Stomach (tissue), 9 donors: ENCODE measurements around the gene UBE2G1. TPM values are rescaled to one million over a fixed set of nuclear protein-coding genes. Genes with fewer than 3 reads are reported as not detected.

Experiments used
- DNase-seq, 2 donors: peaks; one replicate each; pipeline versions ENCODE4 v3.0.0 to v3.0.0-alpha.2; 2013 to 2019
- H3K27ac ChIP-seq, 5 donors: fragments of 200-600 bp in 4 of 5; sonication (generic) in 4 of 5; one replicate each; pipeline ENCODE4 v1.5.1; 2013 to 2019; ENCODE audit warnings: mild to moderate bottlenecking in 1 of 5, moderate library complexity in 1 of 5
- H3K27me3 ChIP-seq, 3 donors: fragments of 200-600 bp; sonication (generic); one replicate each; pipeline ENCODE4 v1.5.1; 2017 to 2019; ENCODE audit warnings: mixed run types in 1 of 3
- H3K36me3 ChIP-seq, 4 donors: fragments of 200-600 bp; sonication (generic); 1 replicate in 3 of 4; 2 replicates in 1 of 4; pipeline ENCODE4 v1.5.1; 2016 to 2019
- H3K4me1 ChIP-seq, 4 donors: fragments of 200-600 bp; sonication (generic); one replicate each; pipeline ENCODE4 v1.5.1; 2016 to 2019
- H3K4me3 ChIP-seq, 4 donors: fragments of 200-600 bp; sonication (generic) in 3 of 4; one replicate each; pipeline ENCODE4 v1.5.1; 2016 to 2019; ENCODE audit warnings: mild to moderate bottlenecking in 1 of 4
- H3K9me3 ChIP-seq, 4 donors: fragments of 200-600 bp; sonication (generic); one replicate each; pipeline ENCODE4 v1.5.1; 2016 to 2019
- CTCF ChIP-seq, 7 experiments: fragments of 450-650 bp in 4 of 7; fragments of 200-600 bp in 3 of 7; sonication (generic) in 3 of 7; IDR thresholded peaks; one replicate each; pipeline ENCODE4 v1.5.1; 2016 to 2019; ENCODE audit warnings: antibody characterized with exemption in 7 of 7, control low read depth in 2 of 7, mild to moderate bottlenecking in 1 of 7
- EP300 ChIP-seq: sonication (generic); formaldehyde crosslinking; IDR thresholded peaks from one replicate; pipeline ENCODE4 v1.6.1; 2017; ENCODE audit warnings: antibody characterized with exemption
- POLR2A ChIP-seq, 4 donors: fragments of 450-650 bp; IDR thresholded peaks; one replicate each; pipeline ENCODE4 v1.6.1; 2016; ENCODE audit warnings: antibody characterized with exemption in 4 of 4, control low read depth in 2 of 4, mild to moderate bottlenecking in 1 of 4, moderate library complexity in 1 of 4
- POLR2AphosphoS5 ChIP-seq, 3 donors: sonication (generic); formaldehyde crosslinking; IDR thresholded peaks; one replicate each; pipeline ENCODE4 v1.6.1; 2016; ENCODE audit warnings: antibody characterized with exemption in 3 of 3
- WGBS, 5 donors: extraction: QIAGEN DNeasy Blood & Tissue Kit in 3 of 5; methylation state at CpG; one replicate each; pipeline versions ENCODE4 v1.1.5 to v1.1.7; 2013 to 2018; 5-methylcytosine and 5-hydroxymethylcytosine counted together
- intact Hi-C: fragments of 100-400 bp; cut with DNase I; formaldehyde crosslinking; loops from one replicate; pipeline ENCODE4 v1.15.1; 2023; ENCODE audit warnings: low total_unique reads
- polyA plus RNA-seq, 3 donors: library from polyadenylated mRNA; stranded (reverse); fragments of 200-250 nt; gene quantifications; one replicate each; pipeline ENCODE4 v1.2.3, GENCODE V29; 2013
- total RNA-seq, 5 donors: library from RNA; depleted of rRNA; stranded (reverse); fragments of >200 nt; gene quantifications; one replicate each; pipeline versions ENCODE4 v1.1.0 to v1.2.3, GENCODE V29; 2014 to 2016
- donor health status: healthy with polysubstance abuse.
- donor health status: Bipolar disorder and iron deficiency.
- donor health status: healthy.

Gene UBE2G1
- total and polyA plus RNA-seq, 8 donors: 14.0 to 91.0 (median 38.2) TPM

GRCh38 chr17:4364622-4365041 lies 1.8 kb downstream of the UBE2G1 start:
- Histone ChIP-seq H3K4me1 (peaks cover 26 to 61% (median 46%) of the 10 kb centered on the region in 4 donors), H3K27me3 (no peaks in the 10 kb centered on the region), H3K27ac (peak overlapping the region in 4 of 5 donors; percentile 96 to 99 (median 98)), H3K4me3 (peak overlapping the region; percentile 67 to 99 (median 82)), H3K9me3 (no peaks in the 10 kb centered on the region), H3K36me3 (peaks cover 0 to 8% (median 3%) of the 10 kb centered on the region in 4 donors)
- 63 to 70% (median 64%) methylated on average over 18 of the region's 18 CpGs for WGBS, 5 donors
- intact Hi-C loops: no loop called here
- no peak for TF ChIP-seq EP300
- TF ChIP-seq CTCF (IDR thresholded peaks at IDR 0.05): no peak
- no peak for TF ChIP-seq POLR2AphosphoS5 (IDR thresholded peaks at IDR 0.05)
- TF ChIP-seq POLR2A (IDR thresholded peaks at IDR 0.05): no peak
- no peak for DNase-seq

- Histone ChIP-seq H3K36me3 (peaks cover 0 to 8% (median 3%) of the 10 kb centered on the region in 4 donors), H3K4me3 (no peak overlapping the region), H3K27ac (peak overlapping the region in 1 of 5 donors; percentile 59), H3K9me3 (no peaks in the 10 kb centered on the region), H3K4me1 (peaks cover 34 to 82% (median 61%) of the 10 kb centered on the region in 4 donors), H3K27me3 (no peaks in the 10 kb centered on the region)
- WGBS, 5 donors: 49 to 60% (median 54%) methylated on average over 4 of the region's 4 CpGs
- no peak for TF ChIP-seq EP300
- peak in 1 of 2 donors; percentile 37 for DNase-seq
- intact Hi-C loops: no loop called here
Observed at GRCh38 chr17:4362141-4362540, 4.3 kb downstream of the UBE2G1 start.

GRCh38 chr17:4358154-4358553 lies 8.3 kb downstream of the UBE2G1 start:
- H3K27ac ChIP-seq: no peak overlapping the region
- H3K36me3 ChIP-seq: peaks cover 0 to 8% (median 3%) of the 10 kb centered on the region in 4 donors
- H3K9me3 ChIP-seq: no peaks in the 10 kb centered on the region
- H3K4me1 ChIP-seq: peaks cover 24 to 94% (median 62%) of the 10 kb centered on the region in 4 donors
- no peak overlapping the region for H3K4me3 ChIP-seq
- DNase-seq: no peak
- no peaks in the 10 kb centered on the region for H3K27me3 ChIP-seq
- TF ChIP-seq POLR2AphosphoS5 (IDR thresholded peaks at IDR 0.05): no peak
- TF ChIP-seq CTCF (IDR thresholded peaks at IDR 0.05): no peak
- TF ChIP-seq EP300: no peak
- TF ChIP-seq POLR2A (IDR thresholded peaks at IDR 0.05): no peak
- WGBS, 5 donors: 91 to 96% (median 93%) methylated on average over 4 of the region's 4 CpGs
- intact Hi-C loops: no loop called here

DNA sequence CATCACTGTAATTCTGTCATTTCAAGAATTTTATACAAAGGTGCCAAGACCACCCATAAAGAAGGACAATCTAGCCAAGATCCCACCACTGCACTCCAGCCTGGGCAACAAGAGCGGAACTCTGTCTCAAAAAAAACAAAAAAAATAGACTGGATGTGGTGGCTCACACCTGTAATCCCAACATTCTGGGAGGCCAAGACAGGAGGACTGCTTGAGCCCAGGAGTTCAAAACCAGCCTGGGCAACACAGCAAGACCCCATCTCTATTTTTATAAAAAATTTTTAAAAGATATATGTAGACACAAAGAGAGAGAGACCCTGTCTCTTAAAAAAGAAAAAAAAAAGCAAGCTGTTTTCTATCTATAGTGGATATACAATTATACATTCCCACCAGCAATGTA lies 8.8 kb downstream of the UBE2G1 start:
- 91 to 100% (median 97%) methylated on average over 1 of the region's 1 CpG for WGBS, 5 donors
- DNase-seq: no peak
- Histone ChIP-seq H3K9me3 (no peaks in the 10 kb centered on the region), H3K36me3 (peaks cover 0 to 8% (median 3%) of the 10 kb centered on the region in 4 donors), H3K4me1 (peaks cover 19 to 90% (median 62%) of the 10 kb centered on the region in 4 donors), H3K27me3 (no peaks in the 10 kb centered on the region), H3K4me3 (no peak overlapping the region), H3K27ac (no peak overlapping the region)
- intact Hi-C loops: no loop called here
- no peak for TF ChIP-seq EP300
- no peak for TF ChIP-seq POLR2A (IDR thresholded peaks at IDR 0.05)
- TF ChIP-seq CTCF (IDR thresholded peaks at IDR 0.05): no peak
- TF ChIP-seq POLR2AphosphoS5 (IDR thresholded peaks at IDR 0.05): no peak

DNA sequence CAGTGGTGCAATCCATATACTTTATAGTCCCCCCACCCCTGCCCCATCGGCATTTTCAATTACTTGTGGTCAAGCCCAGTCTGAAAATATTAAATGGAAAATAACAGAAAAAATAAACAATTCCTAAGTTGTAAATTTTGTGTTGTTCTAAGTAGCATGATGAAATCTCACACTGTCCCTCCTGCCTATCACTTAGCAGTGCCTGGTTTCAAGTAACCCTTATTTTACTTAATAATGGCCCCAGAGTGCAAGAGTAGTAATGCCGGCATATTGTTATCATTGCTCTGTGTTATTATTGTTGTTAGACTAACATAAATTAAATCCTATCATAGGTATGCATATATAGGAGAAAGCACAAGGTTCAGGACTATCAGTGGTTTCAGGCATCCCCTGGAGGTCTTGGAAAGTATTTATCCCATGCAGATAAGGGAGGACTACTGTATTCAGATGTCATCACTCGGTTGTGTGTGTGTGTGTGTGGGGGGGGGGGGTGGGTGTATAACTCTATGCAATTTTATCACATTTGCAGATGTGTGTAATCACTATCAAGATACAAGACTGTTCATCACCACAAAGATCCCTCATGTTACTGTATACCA lies 9.3 kb downstream of the UBE2G1 start:
- Histone ChIP-seq H3K4me1 (peaks cover 14 to 90% (median 63%) of the 10 kb centered on the region in 4 donors), H3K27ac (no peak overlapping the region)
- intact Hi-C loops: no loop called here

More for the DNA sequence above, 9.3 kb downstream of the UBE2G1 start:
- Histone ChIP-seq H3K27me3 (no peaks in the 10 kb centered on the region), H3K36me3 (peaks cover 0 to 5% (median under 1%) of the 10 kb centered on the region in 4 donors), H3K9me3 (no peaks in the 10 kb centered on the region), H3K4me3 (no peak overlapping the region)
- 55 to 67% (median 66%) methylated on average over 3 of the region's 3 CpGs for WGBS, 5 donors
- no peak for TF ChIP-seq POLR2AphosphoS5 (IDR thresholded peaks at IDR 0.05)
- no peak for TF ChIP-seq EP300
- no peak for TF ChIP-seq POLR2A (IDR thresholded peaks at IDR 0.05)
- TF ChIP-seq CTCF (IDR thresholded peaks at IDR 0.05): no peak
- DNase-seq: no peak
